GM23248 (cell line): ENCODE data around the gene MSRB3.

Experiments used
- EZH2 ChIP-seq: fragments of 200-600 bp; sonication (generic); IDR thresholded peaks from 2 replicates; pipeline ENCODE4 v1.6.1; 2018; ENCODE audit warnings: antibody characterized with exemption, mild to moderate bottlenecking; ENCODE audit not compliant: insufficient read depth, poor library complexity, severe bottlenecking
- EZH2phosphoT487 ChIP-seq: fragments of 200-600 bp; sonication (generic); IDR thresholded peaks from 2 replicates; pipeline ENCODE4 v1.6.1; 2018; ENCODE audit warnings: antibody characterized with exemption, moderate library complexity, mild to moderate bottlenecking, low read depth; ENCODE audit not compliant: insufficient read depth

- TF ChIP-seq EZH2phosphoT487 (no peak), EZH2 (no peak)
Observed at GRCh38 chr12:65446901-65447300, 168.4 kb downstream of the MSRB3 start.
